Mucosa of stomach (tissue), 1 donor: ENCODE data around the gene ADCY1.
"Not testable (repeated sequence)": the region's sequence is repeated elsewhere in the genome, so short reads cannot be mapped to it uniquely, and the experiment has no call there.

Experiments
- H3K27me3 ChIP-seq: one replicate; pipeline ENCODE4 v1.7.0; 2013; ENCODE audit warnings: mild to moderate bottlenecking, low read length; ENCODE audit not compliant: control insufficient read depth, insufficient read depth
- H3K36me3 ChIP-seq: one replicate; pipeline ENCODE4 v1.7.0; 2013; ENCODE audit warnings: low read length; ENCODE audit not compliant: control insufficient read depth, insufficient read depth
- H3K4me1 ChIP-seq: one replicate; pipeline ENCODE4 v1.7.0; 2013; ENCODE audit warnings: mild to moderate bottlenecking, low read length; ENCODE audit not compliant: control insufficient read depth, insufficient read depth
- H3K4me3 ChIP-seq: one replicate; pipeline ENCODE4 v1.7.0; 2013; ENCODE audit warnings: low read length
- H3K9ac ChIP-seq: one replicate; pipeline ENCODE4 v1.7.0; 2013; ENCODE audit warnings: mild to moderate bottlenecking, low read length, moderate library complexity
- H3K9me3 ChIP-seq: one replicate; pipeline ENCODE4 v1.7.0; 2013; ENCODE audit warnings: mild to moderate bottlenecking, low read length, moderate library complexity; ENCODE audit not compliant: control insufficient read depth
- donor health status: Pancreatic carcinoma.

Gene ADCY1

GRCh38 chr7:45769626-45770025 is 195.5 kb downstream of the ADCY1 start:
- Histone ChIP-seq H3K9ac (peak overlapping the region; percentile 87), H3K4me3 (peak overlapping the region; percentile 20)
- H3K36me3 ChIP-seq, H3K9me3 ChIP-seq, H3K27me3 ChIP-seq, H3K4me1 ChIP-seq: not testable (repeated sequence)
